Erythroblast (primary cell): Measurements from ENCODE around the gene ZFC3H1.

Experiments
- GATA1 ChIP-seq: IDR thresholded peaks from 2 replicates; pipeline ENCODE4 v1.6.1; 2011; ENCODE audit warnings: low read depth, mild to moderate bottlenecking, control low read depth, low read length, moderate library complexity
- POLR2A ChIP-seq: IDR thresholded peaks from 2 replicates; pipeline ENCODE4 v1.6.1; 2011; ENCODE audit warnings: mild to moderate bottlenecking, low read length

DNA sequence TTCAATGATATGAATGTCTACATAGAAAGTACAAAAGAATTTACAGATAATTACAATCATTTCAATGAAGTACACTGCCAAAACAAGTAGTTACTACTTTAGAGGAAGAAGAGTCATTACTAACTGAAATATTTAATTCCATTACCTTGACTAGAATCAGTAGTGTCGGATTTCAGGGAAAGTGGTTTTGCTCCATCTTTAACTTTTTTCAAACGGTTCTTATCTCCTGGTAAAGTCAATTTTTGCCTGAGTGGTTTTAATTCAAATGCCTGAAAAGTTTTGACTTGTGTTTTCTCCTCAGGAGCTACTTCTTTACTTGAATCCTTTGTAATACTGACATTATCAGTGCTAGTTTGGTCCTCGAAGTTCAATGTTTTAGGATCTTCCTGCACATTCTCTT is 6.9 kb downstream of the ZFC3H1 start:
- TF ChIP-seq POLR2A: no peak
- no peak for TF ChIP-seq GATA1
